NCI-H146 treated with DMSO at 0.1 percent for 48 hours (cell line): ENCODE results near the gene TMEM132D.

ENCODE experiments used
- DNase-seq: peaks from one replicate; lab custom pipeline; 2025; ENCODE audit not compliant: unreplicated experiment; lab: John Stamatoyannopoulos, UW

TMEM132D gene

DNA sequence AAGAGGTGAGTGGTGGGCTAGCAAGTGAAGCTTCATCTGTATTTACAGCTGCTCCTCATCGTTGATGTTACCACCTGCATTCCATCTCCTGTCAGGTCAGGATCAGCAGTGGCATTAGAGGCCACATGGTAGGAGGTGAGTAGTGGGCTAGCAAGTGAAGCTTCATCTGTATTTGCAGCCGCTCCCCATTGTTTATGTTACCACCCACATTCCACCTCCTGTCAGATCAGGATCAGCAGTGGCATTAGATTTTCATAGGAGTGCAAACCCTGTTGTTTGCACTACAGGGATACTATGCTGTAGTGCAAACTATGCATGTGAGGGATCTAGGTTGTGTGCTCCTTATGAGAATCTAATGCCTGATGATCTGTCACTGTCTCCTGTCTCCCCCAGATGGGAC, 531.5 kb downstream of the TMEM132D start:
- DNase-seq, result no peak

DNA sequence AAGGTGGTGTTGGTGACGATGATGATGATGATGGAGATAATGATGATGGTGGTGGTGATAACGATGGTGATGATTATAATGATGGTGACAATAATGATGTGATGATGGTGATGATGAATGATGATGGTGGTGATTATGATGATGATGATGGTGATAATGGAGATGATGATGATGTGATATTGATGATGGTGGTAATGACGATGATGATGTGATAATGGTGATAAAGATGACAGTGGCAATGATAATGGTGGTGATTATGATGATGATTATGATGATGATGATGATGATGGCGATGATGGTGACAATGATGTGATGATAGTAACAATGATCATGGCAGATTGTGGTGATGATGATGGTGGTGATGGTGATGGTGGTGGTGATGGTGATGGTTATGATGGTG, 532.6 kb downstream of the TMEM132D start:
- DNase-seq, result no peak

DNA sequence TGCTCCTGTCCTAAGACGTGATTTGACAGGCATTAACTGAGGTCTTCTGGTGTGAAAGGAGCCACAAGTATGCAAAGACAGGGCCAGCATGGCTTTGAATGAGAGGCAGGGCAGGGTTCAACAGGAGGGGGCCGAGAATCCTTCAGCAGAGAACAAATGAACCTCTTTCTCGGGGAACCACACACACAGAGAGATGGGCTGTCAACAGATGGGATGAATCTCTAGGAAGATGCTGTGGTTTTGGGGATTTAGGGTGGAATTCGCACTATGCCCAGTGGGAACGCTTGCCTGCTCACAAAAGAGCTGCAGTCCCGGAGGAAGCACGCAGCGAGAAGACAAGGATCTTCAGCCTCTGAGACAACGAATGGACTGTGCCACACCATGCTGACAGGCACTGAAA, 537.2 kb downstream of the TMEM132D start:
- DNase-seq, result no peak

DNA sequence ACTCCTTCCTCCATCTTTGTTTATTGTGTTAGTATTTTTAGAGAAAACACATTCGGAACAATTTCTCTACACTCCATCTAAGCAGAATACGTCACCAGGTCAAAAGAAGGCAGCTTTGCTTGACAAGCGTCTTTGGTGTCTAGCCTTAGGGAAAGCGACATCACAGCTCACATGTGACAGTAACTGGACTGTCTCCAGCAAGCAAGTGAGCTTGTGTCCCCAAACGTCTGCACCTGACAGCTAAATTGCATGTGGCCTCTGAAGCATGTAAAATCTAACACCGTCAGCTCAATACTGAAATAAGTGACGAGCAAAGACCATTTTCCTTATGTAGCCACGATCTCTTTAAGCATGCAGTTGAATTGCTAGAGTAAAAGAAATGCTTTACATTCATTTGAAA, 540.8 kb downstream of the TMEM132D start:
- no peak for DNase-seq

DNA sequence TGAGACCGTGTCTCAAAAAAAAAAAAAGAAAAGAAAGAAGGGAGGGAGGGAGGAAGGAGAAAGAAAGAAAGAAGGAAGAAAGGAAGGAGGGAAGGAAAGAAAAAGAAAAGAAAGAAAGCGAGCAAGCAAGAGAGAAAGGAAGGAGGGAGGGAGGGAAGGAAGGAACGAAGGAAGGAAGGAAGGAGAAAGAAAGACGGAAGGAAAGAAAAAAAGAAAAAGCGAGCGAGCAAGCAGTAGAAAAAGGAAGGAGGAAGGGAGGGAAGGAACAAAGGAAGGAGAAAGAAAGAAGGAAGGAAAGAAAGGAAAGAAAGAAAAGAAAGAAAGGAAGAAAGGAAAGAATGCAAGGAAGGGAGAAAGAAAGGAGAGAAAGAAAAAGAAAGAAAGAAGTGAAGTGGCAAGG, 546.6 kb downstream of the TMEM132D start:
- no peak for DNase-seq

DNA sequence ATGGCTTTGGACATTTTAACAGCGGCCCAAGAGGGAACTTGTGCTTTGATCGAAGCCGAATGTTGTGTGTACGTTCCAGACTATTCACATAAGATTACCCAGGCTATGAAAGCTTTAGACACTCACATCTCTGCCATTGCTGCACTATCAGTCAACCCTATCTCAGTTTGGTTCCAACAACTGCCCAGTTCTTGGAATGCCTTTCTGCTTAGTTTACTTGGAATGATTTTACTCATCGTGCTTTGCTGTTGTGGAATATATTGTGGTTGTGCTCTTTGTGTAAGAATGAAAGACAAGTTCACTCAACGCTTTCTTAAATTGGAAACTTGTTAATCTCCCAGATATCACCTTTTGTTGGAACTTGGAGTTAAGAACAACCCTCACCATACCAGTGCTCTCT, 552.3 kb downstream of the TMEM132D start:
- no peak for DNase-seq

DNA sequence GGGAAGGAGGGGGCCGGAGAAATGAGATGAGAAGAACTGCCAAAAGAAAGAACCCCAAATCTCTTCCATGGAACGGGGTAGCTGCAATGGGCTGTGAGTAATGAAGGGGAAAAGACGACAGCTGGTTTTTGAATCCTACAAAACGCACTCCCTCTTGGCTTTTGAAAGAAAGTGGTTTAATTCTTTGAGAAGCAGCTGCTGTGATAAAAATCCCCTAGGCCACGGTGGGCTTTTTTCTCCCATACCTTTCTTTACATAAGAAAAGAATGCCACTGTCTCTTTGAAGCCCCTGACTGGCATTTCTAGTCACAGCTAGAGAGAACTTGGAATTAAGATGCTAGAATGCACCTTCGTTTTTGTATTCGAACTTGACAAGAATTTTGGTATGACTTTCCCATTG, 564.5 kb downstream of the TMEM132D start:
- no peak for DNase-seq

DNA sequence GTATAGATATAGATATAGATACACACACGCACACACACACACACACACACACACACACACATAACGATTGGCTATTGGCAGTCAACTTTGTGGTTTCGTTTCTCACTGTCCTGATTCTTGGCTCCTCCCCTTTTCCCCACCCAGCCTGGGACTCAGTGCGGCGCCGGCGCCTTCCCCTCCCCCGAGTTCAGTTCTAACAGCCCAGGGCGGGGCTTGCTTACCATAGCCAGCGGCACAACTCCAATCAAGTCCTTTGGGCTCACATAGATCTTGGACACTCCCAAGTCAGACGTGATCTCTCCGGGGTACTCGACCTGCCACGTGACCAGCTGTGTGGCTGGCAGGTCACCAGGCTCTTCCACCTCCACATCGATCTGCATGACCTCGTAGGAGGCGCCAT, 566.4 kb downstream of the TMEM132D start:
- DNase-seq, result no peak

DNA sequence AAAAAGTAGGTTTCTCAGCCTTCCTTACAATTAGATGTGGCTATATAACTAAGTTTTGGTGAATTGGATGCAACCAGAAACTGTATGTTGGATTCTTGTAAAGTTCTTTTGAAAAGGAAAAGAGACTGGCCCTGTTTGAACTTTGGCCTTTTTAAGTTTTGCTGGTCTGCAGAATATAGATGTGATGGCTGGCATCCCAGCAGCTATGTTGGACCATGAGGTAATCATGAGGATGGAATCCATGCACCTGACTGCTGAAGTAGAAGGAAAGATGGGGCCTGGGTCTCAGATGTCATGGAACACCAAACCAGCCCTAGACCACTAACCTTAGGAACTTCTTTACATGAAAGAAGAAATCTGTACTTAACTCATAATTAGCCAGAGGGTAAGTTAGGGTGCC, 568.1 kb downstream of the TMEM132D start:
- DNase-seq, result no peak

DNA sequence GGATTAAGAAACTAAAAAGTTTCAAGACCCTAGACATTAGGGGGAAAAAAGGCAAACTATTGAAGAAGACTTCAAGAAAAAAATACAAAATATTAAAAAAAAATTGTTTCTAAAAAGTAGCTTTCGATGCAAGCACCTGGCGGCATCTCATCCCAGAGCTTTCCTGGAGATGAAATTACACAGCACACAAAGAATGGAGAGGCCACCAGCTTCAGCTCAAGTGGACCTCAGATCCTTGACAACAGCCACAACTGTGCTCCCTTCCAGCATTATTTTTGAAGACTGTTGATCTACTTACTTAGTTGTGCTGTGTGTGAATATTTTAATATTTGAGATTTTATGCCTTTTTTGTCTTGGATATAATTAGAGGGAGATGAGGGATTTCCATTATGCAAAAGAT, 571.5 kb downstream of the TMEM132D start:
- no peak for DNase-seq

DNA sequence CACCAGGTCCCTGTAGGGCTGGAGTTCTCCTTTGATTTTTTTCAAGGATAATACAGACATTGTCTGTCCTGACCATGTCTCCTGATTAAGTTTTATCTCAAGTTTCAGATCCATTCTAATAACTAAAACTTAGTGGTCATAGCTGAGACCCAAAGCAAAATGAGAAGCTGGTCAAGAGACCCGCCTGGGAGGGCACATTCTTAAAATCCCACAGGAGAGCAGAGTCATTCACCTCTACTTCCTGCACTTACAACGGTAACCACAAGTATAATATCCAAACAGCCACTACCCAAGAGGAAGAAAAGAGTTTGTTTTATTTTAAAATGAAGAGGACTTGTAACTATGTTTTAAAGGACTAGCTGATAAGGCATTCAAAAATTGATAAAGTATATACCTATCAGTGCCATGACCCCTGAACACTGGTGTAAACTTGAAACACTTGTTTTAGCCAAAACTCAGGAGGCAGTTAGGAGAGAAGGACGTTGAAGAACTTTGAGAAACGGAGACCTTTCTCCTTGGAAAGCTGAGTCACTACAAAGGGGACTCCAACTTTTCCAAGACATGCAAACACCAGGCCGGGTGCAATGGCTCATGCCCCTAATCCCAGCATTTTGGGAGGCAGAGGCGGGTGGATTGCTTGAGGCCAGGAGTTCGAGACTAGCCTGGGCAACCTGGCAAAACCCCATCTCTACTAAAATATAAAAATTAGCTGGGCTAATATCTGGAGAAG, 572.3 kb downstream of the TMEM132D start:
- no peak for DNase-seq

DNA sequence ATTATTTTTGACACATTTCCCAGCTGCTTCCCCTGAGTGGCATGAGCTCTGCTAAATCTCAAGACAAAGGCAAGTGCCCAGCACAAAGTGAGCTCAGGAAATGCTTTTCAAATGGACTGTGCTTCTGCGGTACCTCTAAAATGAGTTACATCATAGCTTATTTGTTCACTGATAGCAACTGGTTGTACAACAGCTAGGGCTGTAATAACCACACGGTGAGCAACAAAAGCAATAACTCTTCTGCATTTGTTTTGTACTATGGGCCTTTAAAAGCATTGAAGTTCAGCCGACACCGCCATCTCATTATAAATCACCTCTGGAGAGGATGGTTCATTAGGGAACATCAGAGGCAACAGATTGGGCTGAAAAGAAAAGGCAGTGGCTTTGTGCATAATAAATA, 575.6 kb downstream of the TMEM132D start:
- DNase-seq, result no peak

DNA sequence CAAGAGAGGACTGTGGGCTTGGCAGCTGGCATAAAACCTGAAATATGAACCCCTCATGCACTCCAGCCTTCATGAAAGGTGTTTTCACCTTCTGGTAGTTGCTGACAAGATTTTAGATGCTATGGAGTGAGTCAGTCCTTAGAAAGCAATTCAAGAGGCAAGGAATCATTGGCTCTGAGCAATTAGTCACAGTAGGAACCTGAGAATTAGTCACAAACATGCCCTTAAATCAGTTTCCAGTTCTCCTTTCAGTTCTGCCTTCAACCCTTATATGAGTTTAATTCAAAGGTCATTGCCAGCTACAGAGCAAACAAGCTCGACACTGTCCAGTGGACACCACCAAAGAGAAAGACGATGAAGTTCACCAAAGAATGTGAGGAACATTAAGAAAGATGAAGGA, 578.3 kb downstream of the TMEM132D start:
- no peak for DNase-seq

DNA sequence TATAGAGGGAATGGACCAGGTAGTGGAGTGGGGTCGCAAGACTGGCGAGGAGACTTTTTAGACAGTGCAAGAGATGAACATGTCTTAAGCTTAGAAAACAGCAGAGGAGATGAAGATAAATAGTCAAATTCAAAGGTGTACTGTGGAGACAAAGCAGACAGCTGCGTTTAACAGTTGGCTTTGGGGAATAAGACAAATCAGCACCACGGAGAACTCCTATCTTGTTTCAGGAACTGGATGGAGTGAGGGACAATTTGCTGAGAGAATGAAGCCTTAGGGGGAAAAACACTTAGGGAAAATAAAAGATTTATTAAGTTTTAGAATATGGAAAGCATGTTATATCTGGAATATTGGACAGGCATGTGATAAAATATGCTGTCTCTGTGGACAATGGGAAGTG, 591.8 kb downstream of the TMEM132D start:
- no peak for DNase-seq

DNA sequence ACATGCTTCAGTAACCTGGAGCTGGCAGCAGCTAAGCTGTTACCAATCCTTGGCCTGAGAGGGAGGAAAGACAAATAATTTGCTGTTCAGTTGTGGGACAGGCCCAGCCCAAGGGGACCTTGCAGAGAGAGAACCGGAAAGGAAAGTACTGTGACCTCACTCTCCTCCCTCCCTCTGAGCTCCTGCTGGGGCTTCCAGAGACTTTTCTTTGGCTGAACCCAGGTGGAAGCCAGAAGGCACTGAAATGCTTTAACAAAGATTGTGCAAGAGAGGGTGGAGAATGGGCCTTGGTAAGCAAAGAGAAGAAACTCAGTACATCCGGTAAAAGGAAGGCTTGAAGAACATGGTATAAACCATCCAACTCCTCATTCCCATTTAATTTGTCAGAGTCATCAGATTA, 593.5 kb downstream of the TMEM132D start:
- DNase-seq, result no peak

DNA sequence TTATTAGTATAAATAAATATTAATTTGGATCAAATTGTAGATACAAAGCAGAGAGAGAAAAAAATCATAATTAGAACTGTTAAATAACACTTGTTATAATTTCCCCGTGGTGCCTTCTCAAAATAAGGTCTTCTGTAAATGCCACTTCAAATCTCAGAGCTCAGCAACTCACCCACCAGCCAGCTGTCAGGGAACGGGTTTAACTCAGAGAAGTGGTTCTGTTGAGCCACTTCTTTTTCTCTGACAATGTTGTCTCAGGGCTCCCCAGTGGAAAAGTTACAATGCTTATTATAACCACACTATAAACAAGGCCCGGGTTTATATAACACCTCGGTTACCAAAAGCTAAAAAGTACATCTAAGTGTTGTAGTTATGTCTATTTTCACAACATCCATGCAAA, 598.0 kb downstream of the TMEM132D start:
- no peak for DNase-seq

DNA sequence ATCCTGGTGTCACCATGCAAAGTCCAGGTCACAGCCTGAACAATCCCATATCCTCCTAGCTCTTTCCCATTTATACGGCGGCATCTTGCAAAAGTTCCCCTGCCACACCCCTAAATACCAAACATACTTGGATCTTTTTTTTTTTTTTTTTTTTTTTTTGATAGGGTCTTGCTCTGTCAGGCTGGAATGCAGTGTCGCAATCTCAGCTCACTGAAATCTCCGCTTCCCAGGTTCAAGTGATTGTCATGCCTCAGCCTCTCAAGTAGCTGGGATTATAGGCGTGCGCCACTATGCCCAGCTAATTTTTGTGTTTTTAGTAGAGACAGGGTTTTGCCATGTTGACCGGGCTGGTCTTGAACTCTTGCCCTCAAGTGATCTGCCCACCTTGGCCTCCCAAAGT, 599.3 kb downstream of the TMEM132D start:
- DNase-seq, result no peak

DNA sequence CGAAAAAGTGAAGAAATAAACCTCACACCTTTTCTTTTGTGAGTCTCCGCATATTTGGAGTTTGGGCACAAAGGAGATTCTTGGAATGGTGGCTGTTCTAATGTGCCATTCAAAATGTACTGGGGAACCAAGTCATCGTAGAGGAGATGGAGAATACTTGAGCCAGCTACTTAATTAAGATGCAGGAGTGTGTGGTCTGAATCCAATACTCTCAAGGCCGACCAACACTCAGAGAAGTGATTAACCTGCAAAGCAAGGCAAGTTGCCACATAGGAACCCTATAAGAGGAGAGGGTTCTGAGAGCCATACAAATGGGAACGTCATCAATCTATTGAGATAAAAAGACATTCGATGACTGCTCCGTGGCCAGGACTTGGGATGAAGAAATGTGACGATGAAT, 603.8 kb downstream of the TMEM132D start:
- DNase-seq, result no peak

DNA sequence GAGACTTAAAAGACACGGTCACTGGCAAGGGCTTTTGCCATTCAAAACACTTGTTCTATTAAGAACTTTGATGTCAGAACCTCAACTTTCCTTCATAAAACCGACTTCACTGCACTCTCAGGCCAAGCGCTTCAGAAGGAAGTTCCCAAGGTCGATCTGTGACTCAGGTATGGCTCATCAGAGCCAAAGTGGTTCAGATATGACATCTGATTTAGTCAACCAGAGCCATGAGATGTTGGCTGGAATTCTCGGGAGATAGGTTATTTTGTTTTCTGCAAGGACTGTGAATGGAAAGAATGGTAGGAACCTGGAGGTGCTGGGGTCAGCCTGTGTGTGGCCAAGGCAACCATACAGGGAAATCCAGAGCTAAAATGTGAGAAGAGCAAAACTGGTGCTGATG, 604.9 kb downstream of the TMEM132D start:
- no peak for DNase-seq

DNA sequence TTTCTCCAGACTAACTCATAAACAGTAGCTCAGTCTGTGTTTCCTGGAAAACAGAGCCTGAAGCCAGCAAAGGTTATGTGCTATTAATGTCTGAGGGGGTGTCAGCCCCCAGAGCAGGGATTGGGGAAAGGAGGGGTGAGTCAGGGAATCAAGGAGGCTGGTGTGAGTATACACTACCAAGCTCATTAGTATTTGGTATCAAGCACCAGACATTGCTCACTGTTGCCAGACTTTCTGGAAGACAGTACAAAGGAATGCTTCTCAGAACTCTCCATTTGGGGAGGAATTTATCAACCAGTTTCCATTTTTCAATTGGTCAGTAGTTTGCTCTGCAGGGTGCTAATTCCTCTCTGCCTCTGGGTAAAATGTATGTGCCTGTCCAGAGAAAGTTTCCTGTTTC, 607.2 kb downstream of the TMEM132D start:
- no peak for DNase-seq

DNA sequence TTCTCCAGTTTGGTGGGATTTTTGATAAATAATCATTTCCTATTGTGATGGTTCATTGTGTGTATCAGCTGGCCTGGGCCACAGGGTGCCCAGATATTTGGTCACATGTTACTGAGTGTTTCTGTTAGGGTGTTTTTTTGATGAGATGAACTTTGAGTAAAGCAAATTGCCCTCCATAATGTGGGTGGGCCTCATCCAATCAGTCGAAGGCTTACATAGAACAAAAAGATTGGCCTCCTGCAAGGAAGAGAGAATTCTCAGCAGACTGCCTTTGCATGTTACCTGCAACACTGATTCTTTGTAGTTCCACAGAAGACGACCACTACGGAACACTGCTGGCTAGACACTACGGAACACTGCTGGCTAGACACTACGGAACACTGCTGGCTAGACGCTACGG, 609.0 kb downstream of the TMEM132D start:
- no peak for DNase-seq

DNA sequence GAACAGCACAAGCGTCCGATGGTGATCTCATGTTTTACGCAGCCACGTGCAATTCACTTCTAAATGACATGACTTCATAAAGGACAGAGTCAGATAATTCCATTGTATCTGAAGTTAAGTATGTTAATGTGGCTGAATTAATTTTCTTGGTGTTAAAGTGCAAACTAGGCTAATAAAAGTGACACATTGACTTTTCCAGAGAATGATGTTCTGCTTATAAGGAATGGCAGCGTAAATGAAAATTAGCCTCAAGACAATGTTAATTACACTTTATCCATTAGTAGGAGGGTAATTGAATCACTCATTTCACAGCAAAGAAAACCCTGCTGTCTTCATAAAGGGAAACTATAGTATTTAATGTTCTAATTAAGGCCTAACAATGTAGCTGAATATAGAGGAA, 624.1 kb downstream of the TMEM132D start:
- no peak for DNase-seq

DNA sequence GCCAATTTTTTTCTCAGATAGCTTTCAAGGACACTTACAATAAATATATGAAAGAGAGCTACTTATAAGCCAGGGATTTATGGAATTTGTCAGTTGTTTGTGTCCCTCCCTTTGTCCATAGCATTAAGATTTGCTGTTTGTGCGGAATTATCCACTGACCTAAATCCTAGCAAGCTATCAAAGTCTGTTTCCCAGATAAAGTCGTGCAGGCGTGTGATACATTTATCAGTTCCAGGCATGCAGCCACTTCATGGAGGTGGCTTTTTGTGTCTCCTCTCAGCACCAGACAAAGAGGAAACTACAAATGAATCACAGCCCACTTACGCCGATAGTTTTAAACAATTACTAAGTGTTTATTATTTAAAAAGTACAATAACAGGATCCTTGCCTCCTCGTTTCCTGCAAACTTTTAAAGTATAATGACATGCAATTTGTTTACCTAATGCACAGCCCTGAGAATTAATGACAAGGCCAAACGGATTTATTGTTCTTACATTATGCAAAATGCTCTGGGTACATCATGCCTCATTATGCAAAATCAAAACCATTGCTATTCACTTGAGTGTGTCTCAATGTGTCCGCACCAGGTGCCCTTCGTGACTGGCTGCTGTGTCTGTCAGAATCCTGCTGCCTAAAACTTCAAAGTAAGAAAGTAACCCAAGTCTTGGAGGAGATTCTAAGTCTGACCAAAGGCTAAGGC, 627.3 kb downstream of the TMEM132D start:
- DNase-seq, result no peak
